ENCODE data around the gene PCDH9. TPM values are rescaled to one million over a fixed set of nuclear protein-coding genes. Genes with fewer than 3 reads are reported as not detected.

The PCDH9 gene
- total RNA-seq, 4 donors from 2014 or later, result 2.8 to 22.4 (median 12.9) TPM

DNA sequence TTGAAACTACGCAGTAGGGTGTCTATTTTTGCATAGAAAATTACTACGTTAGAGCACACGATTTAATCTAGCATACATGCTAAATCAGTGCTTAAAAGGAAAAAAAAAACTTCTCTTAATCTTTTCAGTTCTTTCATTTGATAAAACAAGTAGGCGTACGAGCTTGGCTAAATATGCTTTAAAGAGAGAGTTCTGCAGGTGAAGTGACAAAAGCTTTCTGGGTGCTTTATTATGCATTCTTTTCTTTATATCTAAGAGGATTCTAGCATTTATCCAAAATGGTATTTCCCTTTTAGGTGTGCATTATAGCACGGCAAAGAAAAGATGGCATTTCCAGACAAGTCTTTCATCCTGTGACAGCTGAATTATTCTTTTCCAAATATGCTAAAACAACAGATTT is 281.2 kb downstream of the PCDH9 start:
- Histone ChIP-seq H3K27me3 (no peaks in the 10 kb centered on the region), H3K27ac (no peak overlapping the region), H3K36me3 (no peaks in the 10 kb centered on the region), H3K4me1 (no peaks in the 10 kb centered on the region), H3K9me3 (no peaks in the 10 kb centered on the region), H3K4me3 (replicated peaks in 1 of 3) (no peak overlapping the region)
- no peak for DNase-seq
- intact Hi-C loops (cut with DNase I), result no loop called here
- no peak for TF ChIP-seq POLR2A (IDR thresholded peaks at IDR 0.05)
- TF ChIP-seq, protein P1, sequence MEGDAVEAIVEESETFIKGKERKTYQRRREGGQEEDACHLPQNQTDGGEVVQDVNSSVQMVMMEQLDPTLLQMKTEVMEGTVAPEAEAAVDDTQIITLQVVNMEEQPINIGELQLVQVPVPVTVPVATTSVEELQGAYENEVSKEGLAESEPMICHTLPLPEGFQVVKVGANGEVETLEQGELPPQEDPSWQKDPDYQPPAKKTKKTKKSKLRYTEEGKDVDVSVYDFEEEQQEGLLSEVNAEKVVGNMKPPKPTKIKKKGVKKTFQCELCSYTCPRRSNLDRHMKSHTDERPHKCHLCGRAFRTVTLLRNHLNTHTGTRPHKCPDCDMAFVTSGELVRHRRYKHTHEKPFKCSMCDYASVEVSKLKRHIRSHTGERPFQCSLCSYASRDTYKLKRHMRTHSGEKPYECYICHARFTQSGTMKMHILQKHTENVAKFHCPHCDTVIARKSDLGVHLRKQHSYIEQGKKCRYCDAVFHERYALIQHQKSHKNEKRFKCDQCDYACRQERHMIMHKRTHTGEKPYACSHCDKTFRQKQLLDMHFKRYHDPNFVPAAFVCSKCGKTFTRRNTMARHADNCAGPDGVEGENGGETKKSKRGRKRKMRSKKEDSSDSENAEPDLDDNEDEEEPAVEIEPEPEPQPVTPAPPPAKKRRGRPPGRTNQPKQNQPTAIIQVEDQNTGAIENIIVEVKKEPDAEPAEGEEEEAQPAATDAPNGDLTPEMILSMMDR (IDR thresholded peaks at IDR 0.05), result no peak
- 85 to 89% methylated on average over 6 of the region's 6 CpGs for WGBS, 2 donors

DNA sequence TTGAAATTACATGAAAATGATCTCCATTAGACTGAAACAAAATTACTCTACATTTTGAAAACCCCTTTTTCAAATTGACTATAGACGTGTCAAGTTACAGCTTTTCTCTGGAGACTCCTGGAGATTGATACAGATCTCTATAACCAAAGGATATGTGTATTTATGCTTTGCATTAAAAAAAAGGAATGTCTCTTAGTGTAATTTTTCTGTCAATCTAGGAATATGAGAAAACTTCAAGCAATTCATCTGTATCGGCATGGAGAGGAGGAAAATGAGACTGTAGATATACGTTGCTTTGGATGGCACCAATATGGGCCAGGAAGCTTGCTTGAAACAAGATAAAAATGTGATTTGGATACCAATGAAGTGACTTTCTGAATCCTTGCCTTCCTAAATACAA is 286.6 kb downstream of the PCDH9 start:
- no peaks in the 10 kb centered on the region for H3K36me3 ChIP-seq
- H3K4me3 ChIP-seq (replicated peaks in 1 of 3), result no peak overlapping the region
- 94 to 96% methylated on average over 3 of the region's 3 CpGs for WGBS, 2 donors
- TF ChIP-seq POLR2A (IDR thresholded peaks at IDR 0.05), result no peak
- TF ChIP-seq, protein P1 (IDR thresholded peaks at IDR 0.05), result no peak
- no peaks in the 10 kb centered on the region for H3K4me1 ChIP-seq
- no peaks in the 10 kb centered on the region for H3K27me3 ChIP-seq
- no peak for DNase-seq
- intact Hi-C loops (cut with DNase I), result no loop called here
- H3K9me3 ChIP-seq, result no peaks in the 10 kb centered on the region
- H3K27ac ChIP-seq, result no peak overlapping the region

DNA sequence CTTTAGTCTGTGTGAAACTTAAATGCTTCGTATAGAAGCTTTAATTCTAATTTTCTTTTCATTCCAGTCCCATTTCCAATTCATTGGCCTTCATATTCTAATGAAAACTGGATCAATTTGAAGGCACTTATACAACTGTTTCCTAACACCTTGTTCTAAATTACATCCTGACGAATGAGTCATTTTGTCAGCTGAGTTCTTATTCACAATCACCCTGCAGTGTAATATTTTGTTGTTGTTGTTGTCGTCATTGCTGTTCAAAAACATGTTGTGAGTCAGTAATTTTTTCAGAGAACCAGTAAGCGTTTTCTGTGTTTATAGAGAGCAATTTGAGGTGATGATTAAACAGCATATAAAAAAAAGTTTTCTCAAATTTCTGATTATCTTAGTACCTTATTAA is 290.0 kb downstream of the PCDH9 start:
- Histone ChIP-seq H3K27ac (no peak overlapping the region), H3K4me3 (replicated peaks in 1 of 3) (no peak overlapping the region), H3K27me3 (no peaks in the 10 kb centered on the region), H3K9me3 (no peaks in the 10 kb centered on the region), H3K36me3 (no peaks in the 10 kb centered on the region), H3K4me1 (no peaks in the 10 kb centered on the region)
- intact Hi-C loops (cut with DNase I), result no loop called here
- 89 to 94% methylated on average over 4 of the region's 4 CpGs for WGBS, 2 donors
- TF ChIP-seq, protein P1 (IDR thresholded peaks at IDR 0.05), result no peak
- no peak for TF ChIP-seq POLR2A (IDR thresholded peaks at IDR 0.05)
- DNase-seq, result no peak

DNA sequence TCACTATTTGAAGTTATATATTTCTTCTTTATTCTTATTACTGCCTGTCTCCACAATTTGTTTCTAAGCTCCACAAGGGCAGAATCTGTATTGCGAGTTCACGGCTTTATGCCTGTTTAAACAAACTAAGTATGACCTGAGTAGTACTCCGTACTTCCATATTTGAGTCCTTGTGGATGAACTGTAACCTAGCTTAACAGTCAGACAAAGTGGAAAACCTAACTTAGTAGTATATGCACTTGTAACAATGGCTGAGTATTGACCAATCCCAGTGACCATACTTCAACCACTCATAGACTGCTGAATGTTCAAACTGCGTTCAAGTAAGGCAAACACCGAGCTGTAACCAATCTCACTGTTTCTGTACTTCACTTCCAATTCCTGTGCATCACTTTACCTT is 292.7 kb downstream of the PCDH9 start:
- Histone ChIP-seq H3K36me3 (no peaks in the 10 kb centered on the region), H3K9me3 (no peaks in the 10 kb centered on the region), H3K27ac (no peak overlapping the region), H3K4me1 (no peaks in the 10 kb centered on the region), H3K27me3 (no peaks in the 10 kb centered on the region), H3K4me3 (replicated peaks in 1 of 3) (no peak overlapping the region)
- TF ChIP-seq, protein P1 (IDR thresholded peaks at IDR 0.05), result no peak
- TF ChIP-seq POLR2A (IDR thresholded peaks at IDR 0.05), result no peak
- 92 to 95% methylated on average over 5 of the region's 5 CpGs for WGBS, 2 donors
- intact Hi-C loops (cut with DNase I), result no loop called here
- DNase-seq, result no peak

DNA sequence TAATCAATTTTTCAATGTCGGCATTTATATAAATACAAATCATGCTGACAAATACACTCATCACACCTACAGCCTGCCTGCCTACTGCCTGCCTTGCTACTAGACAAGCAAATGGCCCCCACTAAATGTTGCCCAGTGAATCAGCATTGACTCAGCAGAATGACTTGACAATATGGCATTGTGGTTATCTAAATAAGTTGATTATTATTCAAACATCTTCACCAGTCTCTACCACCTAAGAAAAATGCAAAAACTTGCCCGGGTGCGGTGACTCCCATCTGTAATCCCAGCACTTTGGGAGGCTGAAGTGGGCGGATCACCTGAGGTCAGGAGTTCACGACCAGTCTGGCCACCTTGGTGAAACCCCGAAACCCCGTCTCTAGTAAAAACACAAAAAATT is 296.1 kb downstream of the PCDH9 start:
- TF ChIP-seq POLR2A (IDR thresholded peaks at IDR 0.05), result no peak
- TF ChIP-seq, protein P1 (IDR thresholded peaks at IDR 0.05), result no peak
- H3K27ac ChIP-seq, result no peak overlapping the region
- intact Hi-C loops (cut with DNase I), result no loop called here
- no peaks in the 10 kb centered on the region for H3K9me3 ChIP-seq
- no peaks in the 10 kb centered on the region for H3K36me3 ChIP-seq
- DNase-seq, result no peak
- WGBS, 2 donors, result 97 to 100% methylated on average over 7 of the region's 7 CpGs
- H3K4me1 ChIP-seq, result no peaks in the 10 kb centered on the region
- no peaks in the 10 kb centered on the region for H3K27me3 ChIP-seq
- no peak overlapping the region for H3K4me3 ChIP-seq (replicated peaks in 1 of 3)

Measured in thyroid gland (tissue), 4 donors.